Parathyroid adenoma (tissue), 2 donors: ENCODE measurements around the gene CENPM.

ENCODE experiments used
- H2AFZ ChIP-seq: fragments of 300-600 bp; sonication (generic); one replicate; pipeline ENCODE4 v1.7.0; 2017; ENCODE audit warnings: antibody characterized with exemption, mild to moderate bottlenecking
- H3K27ac ChIP-seq: fragments of 300-600 bp; sonication (generic); one replicate; pipeline ENCODE4 v1.7.0; 2017
- H3K27me3 ChIP-seq: fragments of 300-600 bp; sonication (generic); one replicate; pipeline ENCODE4 v1.7.0; 2017; ENCODE audit warnings: low read length; ENCODE audit not compliant: control insufficient read depth, insufficient read depth
- H3K36me3 ChIP-seq: fragments of 300-600 bp; sonication (generic); one replicate; pipeline ENCODE4 v1.7.0; 2017; ENCODE audit warnings: low read length; ENCODE audit not compliant: control insufficient read depth, insufficient read depth
- H3K4me1 ChIP-seq: fragments of 300-600 bp; sonication (generic); one replicate; pipeline ENCODE4 v1.7.0; 2017; ENCODE audit warnings: control low read depth
- H3K4me2 ChIP-seq: fragments of 300-600 bp; sonication (generic); one replicate; pipeline ENCODE4 v1.7.0; 2017; ENCODE audit warnings: low read length
- H3K4me3 ChIP-seq: fragments of 300-600 bp; sonication (generic); one replicate; pipeline ENCODE4 v1.7.0; 2017; ENCODE audit warnings: low read depth, low read length
- H3K79me2 ChIP-seq: fragments of 300-600 bp; sonication (generic); one replicate; pipeline ENCODE4 v1.7.0; 2017; ENCODE audit warnings: control low read depth
- H3K9ac ChIP-seq: fragments of 300-600 bp; sonication (generic); one replicate; pipeline ENCODE4 v1.7.0; 2017; ENCODE audit warnings: mild to moderate bottlenecking
- H3K9me3 ChIP-seq: fragments of 300-600 bp; sonication (generic); one replicate; pipeline ENCODE4 v1.7.0; 2017; ENCODE audit warnings: low read length; ENCODE audit not compliant: control insufficient read depth
- CTCF ChIP-seq: fragments of 300-600 bp; sonication (generic); IDR thresholded peaks from one replicate; pipeline ENCODE4 v1.7.0; 2017; ENCODE audit warnings: antibody characterized with exemption, mild to moderate bottlenecking
- donor health status: primary hyperparathyroidism.

The CENPM gene

GRCh38 chr22:41923595-41924276 lies 23.2 kb downstream of the CENPM start:
- Histone ChIP-seq H3K9me3 (no peaks in the 10 kb centered on the region), H3K79me2 (no peaks in the 10 kb centered on the region), H3K27ac (no peak overlapping the region), H3K4me1 (no peaks in the 10 kb centered on the region), H3K9ac (no peak overlapping the region), H3K27me3 (no peaks in the 10 kb centered on the region), H3K4me2 (no peak overlapping the region), H3K4me3 (no peak overlapping the region), H2AFZ (no peak overlapping the region), H3K36me3 (no peaks in the 10 kb centered on the region)
- no peak for TF ChIP-seq CTCF

- Histone ChIP-seq H3K4me3 (no peak overlapping the region), H3K4me2 (no peak overlapping the region), H3K9me3 (no peaks in the 10 kb centered on the region), H3K9ac (no peak overlapping the region), H2AFZ (no peak overlapping the region), H3K27me3 (no peaks in the 10 kb centered on the region), H3K79me2 (no peaks in the 10 kb centered on the region), H3K36me3 (no peaks in the 10 kb centered on the region), H3K4me1 (no peaks in the 10 kb centered on the region), H3K27ac (no peak overlapping the region)
- no peak for TF ChIP-seq CTCF
These were observed 23.9 kb downstream of the CENPM start for GRCh38 chr22:41922940-41923594.

- no peaks in the 10 kb centered on the region for H3K4me1 ChIP-seq
- no peak overlapping the region for H3K27ac ChIP-seq
- no peak for TF ChIP-seq CTCF
- H3K9ac ChIP-seq = no peak overlapping the region
- no peak overlapping the region for H2AFZ ChIP-seq
- H3K27me3 ChIP-seq = no peaks in the 10 kb centered on the region
- no peaks in the 10 kb centered on the region for H3K9me3 ChIP-seq
- H3K36me3 ChIP-seq = no peaks in the 10 kb centered on the region
- no peak overlapping the region for H3K4me2 ChIP-seq
- no peaks in the 10 kb centered on the region for H3K79me2 ChIP-seq
- no peak overlapping the region for H3K4me3 ChIP-seq
These were observed 24.6 kb downstream of the CENPM start for GRCh38 chr22:41922328-41922727.

GRCh38 chr22:41920271-41920976 lies 26.5 kb downstream of the CENPM start:
- peak overlapping the region; percentile 40 for H3K4me3 ChIP-seq
- no peak for TF ChIP-seq CTCF
- no peak overlapping the region for H3K9ac ChIP-seq
- no peak overlapping the region for H3K27ac ChIP-seq
- H2AFZ ChIP-seq = no peak overlapping the region
- no peaks in the 10 kb centered on the region for H3K79me2 ChIP-seq
- H3K36me3 ChIP-seq = no peaks in the 10 kb centered on the region
- no peaks in the 10 kb centered on the region for H3K4me1 ChIP-seq
- no peaks in the 10 kb centered on the region for H3K9me3 ChIP-seq
- H3K4me2 ChIP-seq = no peak overlapping the region
- no peaks in the 10 kb centered on the region for H3K27me3 ChIP-seq
